Stimulated activated CD4-positive, alpha-beta T cell treated with anti-CD3 and anti-CD28 coated beads, Interleukin-4, amount 100 ng/mL, for 48 hours (primary cell): ENCODE measurements around the gene PXDC1.
"Not testable (repeated sequence)": the region's sequence is repeated elsewhere in the genome, so short reads cannot be mapped to it uniquely, and the experiment has no call there.

Source experiments
- DNase-seq, 2 donors: peaks; one replicate each; pipeline ENCODE4 v3.0.0-alpha.2; 2020; ENCODE audit warnings: low read depth in 2 of 2

Gene PXDC1

GRCh38 chr6:3782876-3783832 is 31.6 kb upstream of the PXDC1 start:
- DNase-seq = no peak

GRCh38 chr6:3781504-3781903 is 30.0 kb upstream of the PXDC1 start:
- no peak for DNase-seq

- no peak for DNase-seq
These were observed 28.0 kb upstream of the PXDC1 start for GRCh38 chr6:3779574-3779849.

- no peak for DNase-seq
These were observed 27.4 kb upstream of the PXDC1 start for GRCh38 chr6:3778701-3779573.

DNA sequence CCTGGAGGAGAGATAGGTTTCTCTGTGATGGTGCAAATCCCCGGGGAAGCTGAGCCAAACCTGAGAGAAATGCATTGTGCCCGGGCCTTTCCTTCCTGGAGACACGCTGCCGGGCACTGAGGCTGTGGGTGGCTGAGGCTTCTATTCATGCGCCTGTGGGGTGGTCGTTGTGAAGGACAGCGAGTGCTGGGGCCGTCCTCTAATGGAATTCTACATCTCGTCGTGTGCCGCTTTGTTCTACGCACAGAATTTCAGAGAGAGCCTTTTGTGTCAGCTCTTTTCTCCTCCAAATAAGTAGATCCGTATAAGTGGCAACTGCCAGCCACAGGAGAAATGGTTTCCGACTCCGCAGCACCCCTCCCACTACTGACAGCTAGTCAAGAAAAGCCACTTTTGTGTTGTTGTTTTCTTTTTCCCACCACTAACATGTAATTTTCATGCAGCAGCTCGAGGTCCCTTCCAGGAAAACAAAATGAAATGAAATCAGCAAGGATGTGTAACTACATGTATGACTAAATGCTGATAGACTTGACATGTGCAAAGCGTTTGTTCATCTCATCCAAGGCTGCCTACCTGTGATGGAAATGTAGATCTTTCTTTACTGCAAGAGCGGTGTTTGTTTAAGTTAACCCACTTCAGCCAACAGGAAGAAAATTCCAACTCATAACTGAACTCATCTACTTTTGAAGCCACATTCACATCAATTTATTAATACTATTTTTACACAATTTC is 26.4 kb upstream of the PXDC1 start:
- DNase-seq = no peak

DNA sequence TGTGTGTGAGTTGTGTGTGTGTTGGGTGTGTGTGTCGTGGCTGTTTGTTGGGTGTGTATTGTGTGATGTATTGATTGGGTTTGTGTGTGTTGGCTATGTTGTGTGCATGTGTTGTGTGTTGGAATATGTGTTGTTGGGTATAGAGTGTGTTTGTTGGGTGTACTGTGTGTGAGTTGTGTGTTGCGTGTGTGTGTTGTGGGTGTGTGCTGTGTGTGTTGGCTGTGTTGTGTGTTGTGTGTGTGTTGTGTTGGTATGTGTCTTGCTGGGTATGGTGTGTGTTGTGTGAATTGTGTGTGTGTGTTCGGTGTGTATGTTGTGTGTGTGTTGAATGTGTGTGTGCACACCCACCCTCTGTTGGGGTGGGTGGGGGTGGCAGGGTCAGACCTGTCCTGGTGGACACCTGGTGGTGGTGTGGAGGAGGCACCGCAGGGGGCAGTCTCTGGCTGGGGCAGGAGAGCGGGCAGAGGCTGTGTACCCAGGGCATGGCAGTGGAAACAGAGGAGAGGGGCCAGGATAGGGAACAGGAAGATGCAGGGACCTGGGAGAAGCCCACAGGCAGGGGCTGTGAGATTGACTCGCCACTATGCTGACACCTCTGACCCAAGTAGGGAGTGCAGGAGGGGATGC is 25.5 kb upstream of the PXDC1 start:
- no peak for DNase-seq

DNA sequence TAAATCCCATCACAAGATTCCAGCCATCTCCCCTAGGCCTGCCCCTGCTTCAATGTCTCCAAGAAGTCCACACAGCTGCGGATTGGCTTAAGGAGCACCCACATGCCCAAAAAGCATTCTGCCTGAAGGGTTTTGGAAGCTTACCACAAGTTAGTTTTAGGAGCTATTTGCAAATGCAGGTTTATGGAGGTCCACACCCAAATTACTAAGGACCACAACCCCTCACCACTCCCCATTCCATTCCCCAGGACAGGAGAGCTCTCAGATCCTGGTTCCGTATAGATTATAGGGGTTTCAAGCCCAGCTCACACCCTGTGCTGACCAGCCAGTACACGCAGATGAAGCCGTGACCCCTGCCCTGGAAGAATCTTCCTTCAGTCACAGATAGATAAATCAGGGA is 24.3 kb upstream of the PXDC1 start:
- DNase-seq = no peak

DNA sequence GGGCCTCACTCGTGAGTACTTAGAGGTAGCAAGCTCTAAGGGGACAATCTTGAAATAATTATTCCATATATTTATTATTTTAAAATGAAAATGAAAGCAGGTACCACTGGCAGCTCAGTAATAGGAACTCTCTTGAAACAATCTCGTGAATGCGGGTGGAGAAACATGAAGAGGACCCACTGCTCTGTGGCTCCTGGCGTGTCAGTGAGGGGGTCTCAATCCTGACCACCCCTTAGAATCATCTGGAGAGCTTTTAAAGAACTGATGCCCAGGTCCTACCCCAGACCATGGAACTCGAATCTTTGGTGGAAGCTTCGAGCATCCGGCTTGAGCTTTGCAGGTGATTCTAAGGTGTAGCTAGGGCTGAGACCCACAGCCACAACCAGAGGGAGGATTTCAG is 23.9 kb upstream of the PXDC1 start:
- DNase-seq = no peak

DNA sequence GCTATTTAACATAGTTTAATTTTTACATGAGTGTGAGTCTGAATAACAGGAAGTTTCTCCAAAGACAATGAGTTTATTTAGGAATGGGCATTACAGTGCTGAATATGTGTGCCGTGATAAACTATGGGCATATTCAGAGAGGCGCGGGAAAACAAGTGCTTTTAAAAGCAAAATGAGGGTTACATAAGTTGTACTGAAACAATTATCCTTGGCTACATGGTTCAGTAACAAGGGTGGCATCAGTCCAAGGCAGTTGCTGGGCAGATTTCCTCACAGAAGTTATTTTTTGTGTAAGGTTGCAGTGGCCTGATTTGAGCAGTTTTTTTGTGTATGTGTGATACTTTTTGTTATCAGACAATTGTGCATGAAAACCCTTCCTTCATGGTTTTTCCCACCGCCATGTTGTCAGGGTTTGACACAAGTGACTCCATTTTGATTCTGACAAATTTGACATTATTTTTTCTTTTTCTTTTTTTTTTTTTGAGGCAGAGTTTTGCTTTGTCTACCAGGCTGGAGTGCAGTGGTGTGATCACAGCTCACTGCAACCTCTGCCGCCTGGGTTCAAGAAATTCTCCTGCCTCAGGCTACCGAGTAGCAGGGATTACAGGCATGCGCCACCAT is 22.3 kb upstream of the PXDC1 start:
- DNase-seq = no peak

DNA sequence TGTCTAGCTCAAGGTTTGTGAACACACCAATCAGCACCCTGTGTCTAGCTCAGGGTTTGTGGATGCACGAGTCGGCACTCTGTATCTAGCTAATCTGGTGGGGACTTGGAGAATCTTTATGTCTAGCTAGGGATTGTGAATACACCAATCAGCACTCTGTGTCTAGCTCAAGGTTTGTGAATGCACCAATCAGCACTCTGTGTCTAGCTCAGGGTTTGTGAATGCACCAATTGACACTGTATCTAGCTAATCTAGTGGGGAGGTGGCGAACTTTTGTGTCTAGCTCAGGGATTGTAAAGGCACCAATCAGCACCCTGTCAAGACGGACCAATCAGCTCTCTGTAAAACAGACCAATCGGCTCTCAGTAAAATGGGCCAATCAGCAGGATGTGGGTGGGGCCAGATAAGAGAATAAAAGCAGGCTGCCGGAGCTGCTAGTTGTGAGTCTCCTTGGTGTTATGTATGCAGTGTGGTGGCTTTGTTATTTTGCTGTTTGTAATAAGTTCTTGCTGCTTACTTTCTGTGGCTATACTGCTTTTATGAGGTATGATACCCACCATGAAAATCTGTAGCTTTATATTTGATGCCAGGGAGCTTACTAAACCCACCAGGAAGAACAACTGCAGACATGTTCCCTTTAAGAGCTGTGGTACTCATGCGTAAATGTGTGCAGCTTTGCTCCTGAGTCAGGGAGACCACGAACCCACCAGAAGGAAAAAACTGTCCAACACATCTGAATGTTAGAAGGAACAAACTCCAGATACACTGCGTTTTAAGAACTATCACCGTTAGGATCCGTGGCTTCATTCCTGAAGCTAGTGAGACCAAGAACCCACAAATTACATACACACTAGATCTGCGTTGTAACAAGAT is 20.9 kb upstream of the PXDC1 start:
- DNase-seq = not testable (repeated sequence)

- DNase-seq = no peak
These were observed 20.0 kb upstream of the PXDC1 start for GRCh38 chr6:3771407-3772011.

DNA sequence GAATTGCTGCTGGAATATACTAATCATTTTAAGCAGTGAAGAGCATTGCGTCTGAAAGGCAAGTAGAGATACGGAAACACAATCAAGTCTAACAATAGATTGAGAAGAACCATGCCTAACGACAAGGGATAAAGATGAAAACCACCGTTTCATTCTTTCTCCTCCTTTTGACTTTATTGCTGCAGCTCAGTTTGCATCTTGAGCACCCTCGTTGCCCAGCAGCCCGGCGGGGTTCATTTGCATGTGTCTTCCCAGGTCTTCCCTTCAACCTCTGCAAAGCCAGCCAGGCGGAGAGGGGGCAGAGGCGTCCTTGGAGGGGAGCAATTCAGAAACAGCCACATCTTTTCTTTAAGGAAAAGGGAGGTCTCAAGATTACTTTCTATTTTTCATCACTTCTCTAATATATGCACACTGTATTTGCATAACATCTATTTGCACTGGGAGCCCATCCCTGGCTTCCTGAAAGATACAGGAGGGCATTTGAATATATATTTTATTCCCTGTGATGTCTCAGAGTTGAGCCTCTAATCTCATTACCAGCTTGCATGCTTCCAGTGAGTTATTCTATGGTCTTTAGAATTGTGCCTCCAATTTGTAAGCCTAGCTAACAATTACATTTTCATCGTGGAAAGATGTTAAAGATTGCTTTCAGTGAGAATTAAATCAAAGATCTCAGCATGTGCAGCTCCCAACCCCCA is 18.7 kb upstream of the PXDC1 start:
- DNase-seq = no peak

- DNase-seq = no peak
These were observed 18.1 kb upstream of the PXDC1 start for GRCh38 chr6:3769610-3770009.

GRCh38 chr6:3768502-3768901 is 17.0 kb upstream of the PXDC1 start:
- no peak for DNase-seq

DNA sequence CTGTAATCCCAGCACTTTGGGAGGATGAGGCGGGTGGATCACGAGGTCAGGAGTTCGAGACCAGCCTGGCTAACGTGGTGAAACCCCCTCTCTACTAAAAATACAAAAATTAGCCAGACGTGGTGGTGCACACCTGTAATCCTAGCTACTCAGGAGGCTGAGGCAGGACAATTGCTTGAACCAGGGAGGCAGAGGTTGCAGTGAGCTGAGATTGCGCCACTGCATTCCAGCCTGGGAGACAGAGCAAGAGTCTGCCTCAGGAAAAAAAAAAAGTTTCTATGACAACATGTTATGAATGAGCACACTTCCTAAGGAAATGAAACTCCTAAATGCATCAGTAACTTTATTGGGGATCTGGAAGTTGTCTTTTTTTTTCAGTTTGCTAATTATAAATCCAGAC is 16.0 kb upstream of the PXDC1 start:
- not testable (repeated sequence) for DNase-seq

GRCh38 chr6:3766214-3766613 is 14.7 kb upstream of the PXDC1 start:
- DNase-seq = no peak

GRCh38 chr6:3765415-3765814 is 13.9 kb upstream of the PXDC1 start:
- no peak for DNase-seq

DNA sequence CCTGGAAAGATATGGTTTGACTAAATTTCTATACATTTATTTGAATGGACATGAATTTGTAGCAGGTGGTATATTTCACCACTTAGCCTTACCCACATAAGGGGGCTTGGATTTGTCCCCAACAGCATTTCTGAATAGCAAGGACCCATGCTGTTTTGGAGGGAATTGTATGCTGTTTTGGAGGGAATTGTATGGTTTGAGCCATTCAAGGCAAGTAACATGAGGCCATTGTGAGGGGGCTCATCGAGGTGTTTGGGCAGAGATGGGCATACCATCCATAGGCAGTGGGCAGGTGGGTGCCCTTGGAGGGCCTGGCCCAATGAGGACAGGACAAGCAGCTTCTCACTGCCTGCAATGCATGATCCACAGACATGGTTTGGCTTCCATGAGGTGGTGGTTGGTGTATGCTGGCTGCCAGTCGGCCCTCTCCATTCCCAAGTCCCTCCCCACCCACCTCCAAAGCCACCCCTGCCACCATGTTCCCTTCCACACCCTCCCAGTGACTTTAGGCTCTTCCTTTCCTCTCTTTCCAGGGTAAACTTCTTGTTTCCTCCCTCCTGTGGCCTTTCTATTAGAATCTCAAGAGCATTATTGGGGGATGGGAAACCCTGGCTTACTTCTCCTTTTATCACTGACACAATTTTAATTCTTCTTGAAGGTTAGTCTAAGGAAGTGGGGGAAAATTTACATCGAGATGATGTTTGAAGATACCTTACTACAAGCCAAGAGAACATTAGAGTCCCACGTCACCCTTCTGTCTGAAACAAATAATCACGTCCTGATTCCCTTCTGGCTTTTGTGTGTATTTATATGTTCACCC is 13.2 kb upstream of the PXDC1 start:
- no peak for DNase-seq
